Measurements from ENCODE around the gene HOXA11.

HOXA11 gene

DNA sequence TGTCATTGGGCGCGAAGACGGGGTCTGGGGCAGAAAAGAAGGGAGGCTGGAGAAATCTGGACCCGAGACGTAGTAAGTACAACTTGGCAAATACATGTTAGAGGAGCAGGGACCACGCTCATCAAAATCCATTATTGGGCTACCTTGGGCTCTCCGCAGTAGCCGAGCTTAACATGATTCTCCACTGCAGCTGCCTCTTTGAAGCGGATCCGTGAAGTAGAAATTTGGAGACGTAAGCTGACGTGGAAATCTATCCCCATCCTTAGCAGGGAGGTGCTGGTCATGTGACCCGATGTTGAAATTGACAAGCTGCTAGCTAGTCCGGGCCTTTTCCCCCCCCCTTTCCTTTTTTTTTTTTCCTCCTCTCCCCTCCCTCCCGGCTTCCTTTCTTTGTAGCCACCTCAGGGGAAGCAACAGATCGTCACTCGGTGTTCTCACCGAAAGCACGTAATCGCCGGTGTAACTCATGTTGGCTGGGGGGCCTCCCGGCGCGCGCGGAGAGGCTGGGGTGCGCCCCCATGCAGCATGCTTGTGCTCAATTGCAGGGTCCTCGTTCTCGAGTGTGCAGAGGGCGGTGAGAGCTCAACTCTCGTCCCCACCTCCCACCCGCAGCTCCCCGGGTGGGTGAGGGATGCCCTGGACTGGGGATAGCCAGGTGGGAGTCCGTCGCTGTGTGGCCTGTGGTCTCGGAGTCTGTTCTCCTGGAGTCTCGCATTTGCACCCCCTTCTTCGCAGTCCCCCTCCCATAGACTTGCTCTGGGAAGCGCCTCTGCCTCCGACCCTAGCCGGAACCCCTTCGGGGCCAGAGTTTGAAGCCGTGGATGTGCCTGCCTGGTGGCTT lies at the start of gene HOXA11:
TSS of gene HOXA11 (minus strand) at position 220 of the 841 bp plus-strand sequence. CDS start at position 132, 88 bp downstream.
- DNase-seq: no peak

DNA sequence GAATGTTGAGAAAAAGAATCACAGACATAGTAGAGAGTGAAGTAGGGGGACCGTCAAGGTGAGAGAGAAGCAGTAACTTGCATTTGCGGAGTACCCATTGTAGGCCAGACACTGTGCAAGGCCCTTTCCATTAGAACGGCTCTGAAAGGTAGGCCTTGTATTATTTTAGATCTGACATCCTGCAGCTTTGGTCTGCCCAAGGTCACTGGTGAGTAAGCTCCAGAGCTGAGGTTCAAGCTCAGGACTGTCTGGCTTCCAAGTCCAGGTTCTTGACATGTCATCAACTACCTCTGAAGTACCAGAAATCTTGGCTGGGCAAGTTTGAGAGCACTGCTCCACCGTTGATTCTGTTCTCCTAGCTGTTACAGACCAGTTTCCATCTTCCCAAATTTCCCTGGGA lies 44.4 kb upstream of the HOXA11 start:
- no peak for DNase-seq

DNA sequence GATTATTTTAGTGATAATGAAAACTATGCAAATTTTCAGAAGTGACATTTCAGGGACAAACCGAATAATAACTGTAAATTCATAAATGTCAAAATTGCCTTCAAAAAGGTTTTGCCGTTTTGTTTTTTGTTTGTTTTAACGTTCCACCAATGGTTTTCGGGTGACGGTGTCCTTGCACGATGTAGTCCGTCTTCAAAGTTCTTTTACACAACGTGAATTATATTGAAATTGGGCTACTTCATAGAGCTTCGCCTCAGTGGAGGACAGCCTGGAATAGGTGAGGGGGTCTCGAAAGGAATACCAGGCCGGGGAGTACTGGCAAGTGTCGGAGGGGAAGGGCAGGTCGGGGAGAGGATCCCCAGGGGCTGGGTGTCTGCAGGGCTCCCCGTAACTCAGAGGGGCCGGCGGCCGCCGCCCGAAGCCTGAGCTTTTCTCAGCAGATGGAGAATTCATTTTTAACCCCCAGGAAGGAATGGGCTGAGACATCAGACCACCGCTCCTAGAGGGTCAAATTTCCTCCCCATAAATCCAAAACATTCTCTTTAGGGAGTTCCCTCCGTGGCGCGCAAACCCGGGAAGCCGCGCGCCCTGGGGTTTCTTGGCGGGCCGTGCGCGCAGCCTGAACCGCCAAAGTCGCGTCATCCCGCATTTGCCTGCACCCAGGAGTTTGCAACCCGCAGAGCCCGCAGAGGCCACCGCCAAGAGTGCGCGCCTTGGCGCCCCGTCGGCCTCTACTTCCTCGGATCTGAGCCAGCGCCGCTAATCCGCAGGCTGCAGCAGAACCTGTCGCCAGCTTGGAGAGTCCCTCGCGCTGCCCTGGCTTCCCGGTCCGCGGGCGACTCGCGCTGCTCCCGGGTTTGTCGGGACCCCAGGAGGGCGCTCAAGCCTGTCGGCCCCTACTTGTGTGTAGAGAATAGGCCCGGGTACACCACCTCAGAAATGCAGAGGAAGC lies 40.2 kb upstream of the HOXA11 start:
- no peak for DNase-seq

DNA sequence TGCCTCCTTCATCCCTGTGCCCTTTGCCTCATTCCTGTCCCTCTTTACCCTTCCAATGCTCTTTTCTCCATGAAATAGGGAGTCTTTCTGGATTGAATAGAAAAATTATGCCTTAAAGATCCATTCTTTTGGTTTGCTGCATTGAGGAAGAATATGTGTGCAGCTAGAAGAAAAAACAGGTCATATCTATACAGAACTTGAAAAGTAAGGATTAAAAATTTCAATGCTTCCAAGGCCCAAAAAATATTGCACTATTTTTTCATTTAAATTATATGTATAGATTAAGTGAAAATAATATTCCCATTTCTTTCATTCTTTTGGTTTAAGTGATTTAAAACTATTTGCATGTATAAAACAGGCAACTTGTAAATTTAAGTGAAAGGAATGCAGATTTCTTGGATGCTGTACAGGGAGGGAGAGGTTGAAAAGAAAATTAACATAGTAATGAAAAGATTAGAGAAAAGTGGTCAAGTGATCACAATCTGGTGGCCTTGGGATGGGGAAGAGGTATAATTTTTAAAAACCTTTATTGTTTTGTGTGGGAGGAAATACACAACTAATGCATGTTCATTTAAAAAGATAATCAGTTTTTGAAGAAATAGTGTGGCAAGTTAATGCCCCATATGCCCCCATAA lies 39.0 kb upstream of the HOXA11 start:
- DNase-seq: no peak

GRCh38 chr7:27221201-27221797 lies 36.3 kb upstream of the HOXA11 start:
- no peak for DNase-seq

DNA sequence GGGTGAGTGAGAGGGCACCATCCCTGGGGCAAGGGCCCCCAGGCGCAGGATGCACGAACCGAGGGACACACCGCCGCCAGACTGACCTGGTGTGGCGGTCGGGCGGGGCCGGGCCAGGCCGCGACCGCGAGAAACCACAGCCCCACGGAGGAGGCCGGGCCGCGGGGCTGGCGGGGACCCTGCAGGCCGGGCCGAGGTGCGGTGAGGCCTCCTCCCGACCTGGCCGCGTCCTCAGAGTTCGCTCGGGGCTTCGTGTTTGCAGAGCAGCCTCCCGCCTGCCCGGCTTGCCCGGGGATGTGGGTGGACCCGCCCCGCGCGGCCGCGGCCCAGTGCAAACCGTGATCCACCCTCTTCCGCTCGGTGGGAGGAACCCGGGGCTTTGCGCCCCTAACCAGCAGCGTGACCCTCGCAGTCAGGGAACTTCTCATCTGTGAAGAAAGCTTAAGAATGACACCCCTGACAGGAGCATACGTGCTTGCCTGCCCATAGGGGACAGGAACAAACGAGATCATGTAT lies 35.5 kb upstream of the HOXA11 start:
- DNase-seq: no peak

GRCh38 chr7:27219821-27220220 lies 34.8 kb upstream of the HOXA11 start:
- no peak for DNase-seq

GRCh38 chr7:27217951-27218350 lies 32.9 kb upstream of the HOXA11 start:
- no peak for DNase-seq

- DNase-seq: no peak
Observed at GRCh38 chr7:27215356-27215755, 30.3 kb upstream of the HOXA11 start.

DNA sequence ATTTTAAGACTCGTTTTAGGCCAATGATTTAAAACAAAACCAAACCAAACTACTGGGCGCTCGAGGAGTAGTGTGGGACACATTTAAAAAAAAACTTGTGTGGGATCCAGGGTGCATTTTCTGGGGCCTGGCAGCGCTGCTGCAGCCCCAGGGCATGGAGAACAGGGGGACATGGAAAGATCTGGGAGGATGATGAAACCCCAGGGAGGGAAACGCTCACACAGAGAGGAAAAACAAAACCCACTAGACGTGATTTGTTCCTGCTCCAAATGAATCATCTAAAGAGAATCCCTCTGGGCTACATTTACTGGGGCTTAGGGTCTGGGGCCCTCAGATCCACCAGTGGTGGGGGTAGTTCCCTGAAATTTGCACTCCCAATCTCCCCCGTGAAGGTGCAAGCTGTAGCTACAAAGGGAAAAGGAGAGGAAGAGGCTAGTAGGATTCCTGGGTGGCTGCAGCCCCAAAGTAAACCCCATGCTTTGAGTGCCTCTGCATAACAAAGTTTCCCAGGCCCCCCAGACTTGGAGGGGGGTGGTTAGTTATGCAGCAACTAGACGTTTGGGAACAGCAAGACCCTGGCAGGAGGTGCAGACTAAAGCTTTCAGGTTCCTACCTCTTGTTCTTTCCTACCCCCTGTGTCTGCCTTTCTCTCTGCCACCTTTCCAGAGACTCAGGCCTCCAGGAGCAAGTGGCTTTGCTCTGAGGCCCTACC lies 29.4 kb upstream of the HOXA11 start:
- DNase-seq: no peak

- no peak for DNase-seq
Observed at GRCh38 chr7:27213433-27214238, 28.6 kb upstream of the HOXA11 start.

GRCh38 chr7:27212497-27213432 lies 27.7 kb upstream of the HOXA11 start:
- DNase-seq: peak; percentile 32

GRCh38 chr7:27211764-27212204 lies 26.8 kb upstream of the HOXA11 start:
- no peak for DNase-seq

GRCh38 chr7:27211084-27211446 lies 26.0 kb upstream of the HOXA11 start:
- no peak for DNase-seq

GRCh38 chr7:27210441-27211083 lies 25.5 kb upstream of the HOXA11 start:
- DNase-seq: no peak

DNA sequence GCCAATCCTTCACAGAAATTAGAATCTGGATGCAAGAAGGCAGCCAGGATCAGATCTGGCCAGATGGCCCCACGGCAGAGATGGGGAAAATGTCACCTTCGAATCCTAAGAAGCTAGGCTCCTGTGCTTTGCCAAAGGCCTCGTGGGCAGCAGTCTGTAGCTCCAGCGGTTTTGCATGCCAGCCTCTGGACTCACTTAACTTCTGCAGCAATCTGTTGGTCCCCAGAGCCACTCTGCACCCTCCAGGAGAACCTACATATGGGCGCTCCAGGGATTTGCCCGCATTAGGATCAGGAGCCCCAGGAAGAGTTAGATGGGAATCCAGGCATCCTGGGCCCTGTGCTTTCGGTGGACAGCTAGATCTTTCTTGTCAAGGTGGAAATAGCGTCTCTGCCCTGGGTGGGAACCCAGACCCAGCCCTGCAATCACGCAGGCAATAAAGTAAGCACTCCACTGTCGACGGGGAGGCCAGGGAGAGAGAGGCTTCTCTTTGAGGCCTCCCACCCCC lies 25.0 kb upstream of the HOXA11 start:
- DNase-seq: no peak

DNA sequence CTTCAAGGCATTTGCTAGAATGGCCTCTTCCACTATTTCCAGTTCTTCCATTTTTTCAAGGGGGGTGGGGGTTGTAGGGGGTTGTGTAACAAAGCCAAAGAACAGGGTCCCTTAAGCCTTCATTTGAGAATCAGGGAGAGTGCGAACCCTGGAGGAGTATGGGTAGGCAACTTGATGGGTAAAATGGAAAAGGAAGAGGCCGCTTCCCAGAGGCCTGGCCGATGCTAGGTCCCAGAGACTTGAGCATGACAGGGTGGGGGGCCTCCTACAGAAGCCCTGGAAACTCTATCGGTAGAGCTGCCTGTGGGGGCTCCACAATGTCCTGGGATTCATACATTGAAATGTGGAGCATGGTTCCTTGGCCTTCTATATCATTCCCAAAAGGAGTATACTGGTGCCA lies 24.0 kb upstream of the HOXA11 start:
- DNase-seq: no peak

DNA sequence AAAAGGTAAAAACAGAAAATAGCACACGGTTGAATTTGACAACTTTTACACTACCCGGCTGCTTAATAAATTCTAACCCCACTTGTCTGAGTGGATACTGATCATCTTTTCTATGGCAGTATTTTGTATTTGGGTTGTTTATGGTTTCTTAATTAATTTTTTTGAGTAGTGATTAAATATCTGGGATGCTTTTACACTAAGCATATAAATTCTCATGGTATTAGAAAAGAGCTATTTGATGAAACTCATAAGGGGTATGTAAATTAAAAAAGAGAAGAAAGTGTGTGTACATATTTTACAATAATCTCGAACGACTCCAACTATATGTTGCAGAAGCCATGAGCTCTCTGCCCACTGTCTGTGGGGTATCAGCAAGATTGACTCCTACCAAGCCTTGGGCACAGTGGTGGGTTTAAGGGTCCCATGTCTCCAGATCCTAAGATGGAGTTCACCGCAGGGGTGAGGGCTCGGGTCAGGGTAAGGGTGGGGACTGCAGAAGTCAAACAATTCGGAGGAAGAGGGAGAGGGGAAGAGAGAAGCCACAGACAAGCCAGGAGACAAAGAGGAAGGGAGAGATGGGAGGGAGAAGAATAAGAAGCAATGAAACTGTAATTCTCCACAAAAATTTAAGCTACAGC lies 22.4 kb upstream of the HOXA11 start:
- DNase-seq: no peak
